HepG2 (cell line): ENCODE results near the gene WWC1. TPM values are rescaled to one million over a fixed set of nuclear protein-coding genes. Genes with fewer than 3 reads are reported as not detected.

Experiments used
- ATAC-seq: fragments of 200-7000 bp; cut with Tn5 transposase; 3 replicates; pipeline ENCODE4 v1.9.1; 2020; ENCODE audit warnings: mild to moderate bottlenecking, moderate library complexity
- BruUV-seq: library from RNA; stranded (reverse); fragments of 400-500 nt; replicated peaks from 2 replicates; lab custom pipeline; 2021; lab: Mats Ljungman, UMichigan
- CTCF ChIA-PET: fragments of 300-600 bp; formaldehyde crosslinking; extraction: SDS; loops from one replicate; lab custom pipeline; 2021; ENCODE audit warnings: low total read pairs, inconsistent platforms, low intra/inter-chr PET ratio; lab: Yijun Ruan, JAX
- POLR2A ChIA-PET: fragments of 350-600 bp; sonication (Branson Sonifier 250); formaldehyde crosslinking; loops from one replicate; lab custom pipeline; 2020; ENCODE audit warnings: antibody characterized with exemption, inconsistent platforms; lab: Yijun Ruan, JAX
- DNase-seq: peaks from one replicate; pipeline ENCODE4 v3.0.0-alpha.2; 2015; ENCODE audit warnings: low spot score
- FAIRE-seq: peaks from 3 replicates; lab custom pipeline; 2011; peaks lifted over from hg19 to GRCh38; lab: Jason Lieb, UNC
- H2AFZ ChIP-seq: one replicate; pipeline ENCODE4 v1.6.1; 2011; ENCODE audit warnings: low read length, inconsistent platforms
- H3K27ac ChIP-seq: fragments of 300-600 bp; 3 replicates; pipeline ENCODE4 v1.8.0; 2011; ENCODE audit warnings: mixed run types, mild to moderate bottlenecking, mixed read lengths, low read length, inconsistent platforms; ENCODE audit not compliant: insufficient read depth; ENCODE audit errors: extremely low read length
- H3K27me3 ChIP-seq, 2 experiments: fragments of 200-600 bp in 1 of 2; 2 replicates in 1 of 2; 3 replicates in 1 of 2; pipeline versions ENCODE4 v1.6.0 to v1.8.0; 2011; ENCODE audit warnings: low read length in 2 of 2, mild to moderate bottlenecking in 2 of 2, moderate library complexity in 2 of 2, inconsistent platforms in 1 of 2; ENCODE audit not compliant: insufficient read depth in 2 of 2, control insufficient read depth in 1 of 2
- H3K36me3 ChIP-seq, 2 experiments: fragments of 200-600 bp in 1 of 2; replicated peaks in 1 of 2; 2 replicates in 1 of 2; 3 replicates in 1 of 2; pipeline versions ENCODE4 v1.5.1 to v1.8.0; 2011; ENCODE audit warnings: low read length in 2 of 2, inconsistent platforms in 1 of 2; ENCODE audit not compliant: insufficient read depth in 2 of 2, control insufficient read depth in 1 of 2
- H3K4me1 ChIP-seq: 2 replicates; pipeline ENCODE4 v1.5.1; 2012; ENCODE audit warnings: low read length, inconsistent platforms; ENCODE audit not compliant: insufficient read depth
- H3K4me2 ChIP-seq: 2 replicates; pipeline ENCODE4 v1.6.0; 2011; ENCODE audit warnings: low read depth, low read length, inconsistent platforms
- H3K4me3 ChIP-seq, 3 experiments: fragments of 200-600 bp in 1 of 3; sonication (generic), shearing (Covaris generic) in 1 of 3; replicated peaks in 1 of 3; 2 replicates each; pipeline ENCODE4 v1.5.1; 2011 to 2016; ENCODE audit warnings: low read length in 3 of 3, inconsistent platforms in 2 of 3, low read depth in 2 of 3, mild to moderate bottlenecking in 2 of 3, control low read depth in 1 of 3, mixed read lengths in 1 of 3; ENCODE audit not compliant: insufficient read depth in 1 of 3
- H3K79me2 ChIP-seq: one replicate; pipeline ENCODE4 v1.6.1; 2011; ENCODE audit warnings: low read length, inconsistent platforms; ENCODE audit not compliant: insufficient read depth
- H3K9ac ChIP-seq: 2 replicates; pipeline ENCODE4 v1.6.0; 2011; ENCODE audit warnings: mild to moderate bottlenecking, low read depth, low read length, inconsistent platforms; ENCODE audit not compliant: insufficient read depth
- H3K9me3 ChIP-seq: 2 replicates; pipeline ENCODE4 v1.5.1; 2012; ENCODE audit warnings: mild to moderate bottlenecking, low read length
- H4K20me1 ChIP-seq: 2 replicates; pipeline ENCODE4 v1.6.0; 2011; ENCODE audit warnings: inconsistent platforms, mild to moderate bottlenecking, low read length, moderate library complexity; ENCODE audit not compliant: insufficient read depth
- AHR ChIP-seq: IDR thresholded peaks from 2 replicates; pipeline ENCODE4 v1.6.1; 2018; ENCODE audit warnings: missing genetic modification reagents, missing compliant biosample characterization
- CBX5 ChIP-seq: sonication (generic); formaldehyde crosslinking; IDR thresholded peaks from 2 replicates; pipeline ENCODE4 v1.4.0; 2020; ENCODE audit warnings: missing genetic modification reagents, borderline replicate concordance
- FOXJ3 ChIP-seq: sonication (generic); formaldehyde crosslinking; IDR thresholded peaks from 2 replicates; pipeline ENCODE4 v1.4.0; 2020; ENCODE audit warnings: missing genetic modification reagents, mild to moderate bottlenecking, borderline replicate concordance
- NFIC ChIP-seq: IDR thresholded peaks from 2 replicates; pipeline ENCODE4 v1.6.1; 2012; ENCODE audit warnings: mild to moderate bottlenecking, low read length, inconsistent platforms
- POGZ ChIP-seq: sonication (generic); formaldehyde crosslinking; IDR thresholded peaks from 2 replicates; pipeline ENCODE4 v1.4.0; 2020; ENCODE audit warnings: mild to moderate bottlenecking, missing genetic modification reagents
- RARA ChIP-seq: IDR thresholded peaks from 2 replicates; pipeline ENCODE4 v1.6.1; 2016; ENCODE audit warnings: missing genetic modification reagents, missing compliant biosample characterization
- RBAK ChIP-seq: sonication (generic); formaldehyde crosslinking; IDR thresholded peaks from 2 replicates; pipeline ENCODE4 v1.5.1; 2020; ENCODE audit warnings: mild to moderate bottlenecking, missing genetic modification reagents
- RCOR2 ChIP-seq: IDR thresholded peaks from 2 replicates; pipeline ENCODE4 v1.6.1; 2016; ENCODE audit warnings: missing biosample characterization, missing genetic modification reagents
- SNAI1 ChIP-seq: sonication (generic); formaldehyde crosslinking; IDR thresholded peaks from 2 replicates; pipeline ENCODE4 v1.5.0; 2020; ENCODE audit warnings: mild to moderate bottlenecking, missing genetic modification reagents, borderline replicate concordance
- SUZ12 ChIP-seq: fragments of 150-350 bp; IDR thresholded peaks from 2 replicates; pipeline ENCODE4 v1.6.1; 2014; ENCODE audit warnings: low read depth, low read length
- ZIK1 ChIP-seq: sonication (generic); formaldehyde crosslinking; IDR thresholded peaks from 2 replicates; pipeline ENCODE4 v1.5.0; 2020; ENCODE audit warnings: mild to moderate bottlenecking, low read depth, missing genetic modification reagents, borderline replicate concordance
- ZNF12 ChIP-seq: sonication (generic); formaldehyde crosslinking; IDR thresholded peaks from 2 replicates; pipeline ENCODE4 v1.5.0; 2020; ENCODE audit warnings: missing genetic modification reagents
- ZNF256 ChIP-seq: sonication (generic); formaldehyde crosslinking; conservative IDR thresholded peaks from 2 replicates; pipeline ENCODE4 v1.4.0; 2020; ENCODE audit warnings: missing genetic modification reagents
- ZNF549 ChIP-seq: sonication (generic); formaldehyde crosslinking; IDR thresholded peaks from 2 replicates; pipeline ENCODE4 v1.5.0; 2020; ENCODE audit warnings: missing genetic modification reagents
- ZNF768 ChIP-seq: sonication (generic); formaldehyde crosslinking; IDR thresholded peaks from 2 replicates; pipeline ENCODE4 v1.4.0; 2020; ENCODE audit warnings: missing genetic modification reagents
- WGBS: methylation state at CpG from one replicate; pipeline ENCODE4 v1.1.6; 2017; ENCODE audit warnings: low lambda C conversion rate; 5-methylcytosine and 5-hydroxymethylcytosine counted together
- in situ Hi-C: cut with HindIII; loops from 2 replicates; pipeline ENCODE4 v1.10.0; 2017; ENCODE audit warnings: low pct_unique_long_range_greater_than_20kb; ENCODE audit not compliant: extremely low pct_ligation_motif_present
- intact Hi-C: fragments of 100-400 bp; cut with micrococcal nuclease; formaldehyde crosslinking; loops from one replicate; pipeline ENCODE4 v1.10.0; 2022; ENCODE audit not compliant: unreplicated experiment
- polyA plus RNA-seq, 8 experiments: library from polyadenylated mRNA; depleted of rRNA in 3 of 8; stranded (reverse) in 7 of 8; unstranded in 1 of 8; fragments of >200 nt; fragmentation: Illumina TruSeq in 4 of 8; extraction: Trizol in 4 of 8; gene quantifications; 2 replicates each; pipeline versions ENCODE4 v1.2.1 to v1.2.3, GENCODE V29; 2011 to 2016; ENCODE audit warnings: low read depth in 4 of 8, missing spikeins in 1 of 8, mixed read lengths in 1 of 8; ENCODE audit not compliant: insufficient read depth in 1 of 8
- total RNA-seq, 5 experiments: library from RNA; depleted of rRNA; stranded (reverse); fragments of >200 nt; fragmentation: Illumina TruSeq; extraction: Trizol; gene quantifications; 2 replicates each; pipeline ENCODE4 v1.2.3, GENCODE V29; 2016; ENCODE audit warnings: low read depth in 1 of 5
- TF ChIP-seq, protein P1 (sequence below), 2 experiments: fragments of 450-650 bp in 1 of 2; sonication (generic) in 1 of 2; formaldehyde crosslinking in 1 of 2; IDR thresholded peaks; 2 replicates each; pipeline versions ENCODE4 v1.6.1 to v1.8.0; 2016 to 2022; ENCODE audit warnings: antibody characterized with exemption in 1 of 2, mild to moderate bottlenecking in 1 of 2, missing genetic modification reagents in 1 of 2
- TF ChIP-seq, protein P2 (sequence below): sonication (generic); formaldehyde crosslinking; conservative IDR thresholded peaks from 2 replicates; pipeline ENCODE4 v1.4.0; 2020; ENCODE audit warnings: missing genetic modification reagents

Gene WWC1
- total and polyA plus RNA-seq, 2 of the 13 experiments (the other 11 are each of a cell fraction or from before 2014, with no cell fraction given): 8.3 to 17.9 TPM

DNA sequence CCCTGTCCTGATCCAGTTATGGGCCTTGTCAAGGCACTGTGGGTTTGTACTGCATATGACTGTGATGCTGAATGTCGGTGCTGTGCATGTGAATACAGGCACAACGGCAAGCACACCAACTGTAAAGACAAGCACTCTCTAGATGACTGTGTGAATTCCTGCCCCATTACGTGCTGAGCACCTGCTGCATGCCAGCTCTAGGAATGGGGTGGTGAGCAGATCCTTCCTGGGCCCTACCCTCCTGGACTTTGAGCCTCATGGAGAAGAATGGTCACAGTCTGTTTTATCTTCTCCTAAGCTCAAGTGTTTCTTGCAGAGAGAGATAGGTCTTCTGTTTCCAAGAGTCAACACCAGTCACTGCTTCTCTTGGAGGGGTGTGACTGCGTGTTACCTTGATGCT lies 138.9 kb downstream of the WWC1 start:
- H3K9me3 ChIP-seq: no peaks in the 10 kb centered on the region
- FAIRE-seq: no peak
- H3K4me3 ChIP-seq: no peak overlapping the region
- no peak overlapping the region for H3K27ac ChIP-seq
- H3K4me1 ChIP-seq: no peaks in the 10 kb centered on the region
- no peaks in the 10 kb centered on the region for H3K79me2 ChIP-seq
- intact Hi-C loops: no loop called here
- CTCF ChIA-PET: no interaction called here
- H3K9ac ChIP-seq: no peak overlapping the region
- ATAC-seq: no peak
- H3K4me2 ChIP-seq: no peak overlapping the region
- in situ Hi-C loops: no loop called here
- DNase-seq: no peak
- POLR2A ChIA-PET: no interaction called here
- H2AFZ ChIP-seq: no peak overlapping the region
- peaks cover 10 to 45% of the 10 kb centered on the region in 2 experiments; a peak in 4 of 5 replicates for H3K36me3 ChIP-seq
- no peaks in the 10 kb centered on the region for H3K27me3 ChIP-seq
- WGBS: 93% methylated on average over 4 of the region's 4 CpGs
- BruUV-seq: no TSS peak
- H4K20me1 ChIP-seq: no peaks in the 10 kb centered on the region
- TF ChIP-seq ZNF256 (CRISPR knock-in tag) (no peak), POGZ (no peak), NFIC (no peak), AHR (no peak), SNAI1 (CRISPR knock-in tag) (no peak), ZNF549 (CRISPR knock-in tag) (no peak), ZIK1 (no peak), RCOR2 (CRISPR knock-in tag) (no peak), ZNF12 (CRISPR knock-in tag) (no peak), RARA (CRISPR knock-in tag) (no peak), ZNF768 (CRISPR knock-in tag) (no peak), SUZ12 (no peak), RBAK (CRISPR knock-in tag) (no peak), CBX5 (CRISPR knock-in tag) (no peak), FOXJ3 (CRISPR knock-in tag) (no peak)
- TF ChIP-seq, protein P1, sequence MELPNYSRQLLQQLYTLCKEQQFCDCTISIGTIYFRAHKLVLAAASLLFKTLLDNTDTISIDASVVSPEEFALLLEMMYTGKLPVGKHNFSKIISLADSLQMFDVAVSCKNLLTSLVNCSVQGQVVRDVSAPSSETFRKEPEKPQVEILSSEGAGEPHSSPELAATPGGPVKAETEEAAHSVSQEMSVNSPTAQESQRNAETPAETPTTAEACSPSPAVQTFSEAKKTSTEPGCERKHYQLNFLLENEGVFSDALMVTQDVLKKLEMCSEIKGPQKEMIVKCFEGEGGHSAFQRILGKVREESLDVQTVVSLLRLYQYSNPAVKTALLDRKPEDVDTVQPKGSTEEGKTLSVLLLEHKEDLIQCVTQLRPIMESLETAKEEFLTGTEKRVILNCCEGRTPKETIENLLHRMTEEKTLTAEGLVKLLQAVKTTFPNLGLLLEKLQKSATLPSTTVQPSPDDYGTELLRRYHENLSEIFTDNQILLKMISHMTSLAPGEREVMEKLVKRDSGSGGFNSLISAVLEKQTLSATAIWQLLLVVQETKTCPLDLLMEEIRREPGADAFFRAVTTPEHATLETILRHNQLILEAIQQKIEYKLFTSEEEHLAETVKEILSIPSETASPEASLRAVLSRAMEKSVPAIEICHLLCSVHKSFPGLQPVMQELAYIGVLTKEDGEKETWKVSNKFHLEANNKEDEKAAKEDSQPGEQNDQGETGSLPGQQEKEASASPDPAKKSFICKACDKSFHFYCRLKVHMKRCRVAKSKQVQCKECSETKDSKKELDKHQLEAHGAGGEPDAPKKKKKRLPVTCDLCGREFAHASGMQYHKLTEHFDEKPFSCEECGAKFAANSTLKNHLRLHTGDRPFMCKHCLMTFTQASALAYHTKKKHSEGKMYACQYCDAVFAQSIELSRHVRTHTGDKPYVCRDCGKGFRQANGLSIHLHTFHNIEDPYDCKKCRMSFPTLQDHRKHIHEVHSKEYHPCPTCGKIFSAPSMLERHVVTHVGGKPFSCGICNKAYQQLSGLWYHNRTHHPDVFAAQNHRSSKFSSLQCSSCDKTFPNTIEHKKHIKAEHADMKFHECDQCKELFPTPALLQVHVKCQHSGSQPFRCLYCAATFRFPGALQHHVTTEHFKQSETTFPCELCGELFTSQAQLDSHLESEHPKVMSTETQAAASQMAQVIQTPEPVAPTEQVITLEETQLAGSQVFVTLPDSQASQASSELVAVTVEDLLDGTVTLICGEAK (IDR thresholded peaks at IDR 0.05): no peak
- TF ChIP-seq, protein P1 (CRISPR knock-in tag; IDR thresholded peaks at IDR 0.05): no peak
- TF ChIP-seq, protein P2, sequence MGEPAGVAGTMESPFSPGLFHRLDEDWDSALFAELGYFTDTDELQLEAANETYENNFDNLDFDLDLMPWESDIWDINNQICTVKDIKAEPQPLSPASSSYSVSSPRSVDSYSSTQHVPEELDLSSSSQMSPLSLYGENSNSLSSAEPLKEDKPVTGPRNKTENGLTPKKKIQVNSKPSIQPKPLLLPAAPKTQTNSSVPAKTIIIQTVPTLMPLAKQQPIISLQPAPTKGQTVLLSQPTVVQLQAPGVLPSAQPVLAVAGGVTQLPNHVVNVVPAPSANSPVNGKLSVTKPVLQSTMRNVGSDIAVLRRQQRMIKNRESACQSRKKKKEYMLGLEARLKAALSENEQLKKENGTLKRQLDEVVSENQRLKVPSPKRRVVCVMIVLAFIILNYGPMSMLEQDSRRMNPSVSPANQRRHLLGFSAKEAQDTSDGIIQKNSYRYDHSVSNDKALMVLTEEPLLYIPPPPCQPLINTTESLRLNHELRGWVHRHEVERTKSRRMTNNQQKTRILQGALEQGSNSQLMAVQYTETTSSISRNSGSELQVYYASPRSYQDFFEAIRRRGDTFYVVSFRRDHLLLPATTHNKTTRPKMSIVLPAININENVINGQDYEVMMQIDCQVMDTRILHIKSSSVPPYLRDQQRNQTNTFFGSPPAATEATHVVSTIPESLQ (CRISPR knock-in tag): no peak
